GM23248 (cell line): Measurements from ENCODE around the gene HIF1AN. TPM values are rescaled to one million over a fixed set of nuclear protein-coding genes. Genes with fewer than 3 reads are reported as not detected.

Source experiments
- DNase-seq: peaks from one replicate; pipeline ENCODE4 v3.0.0-alpha.2; 2015
- H2AFZ ChIP-seq: fragments of 200-600 bp; sonication (generic); 2 replicates; pipeline ENCODE4 v1.6.1; 2016; ENCODE audit warnings: antibody characterized with exemption
- H3F3A ChIP-seq: fragments of 200-600 bp; sonication (generic); 2 replicates; pipeline ENCODE4 v1.6.1; 2016; ENCODE audit warnings: mild to moderate bottlenecking, antibody characterized with exemption, mixed run types; ENCODE audit not compliant: insufficient read depth
- H3K27ac ChIP-seq: fragments of 200-600 bp; sonication (generic); 2 replicates; pipeline ENCODE4 v1.5.1; 2016; ENCODE audit warnings: mild to moderate bottlenecking
- H3K27me3 ChIP-seq: fragments of 200-600 bp; sonication (generic); replicated peaks from 2 replicates; pipeline ENCODE4 v1.6.1; 2016; ENCODE audit warnings: mild to moderate bottlenecking; ENCODE audit not compliant: insufficient read depth
- H3K36me3 ChIP-seq: fragments of 200-600 bp; sonication (generic); 2 replicates; pipeline ENCODE4 v1.6.1; 2016; ENCODE audit warnings: low read depth, mild to moderate bottlenecking
- H3K4me1 ChIP-seq: fragments of 200-600 bp; sonication (generic); 2 replicates; pipeline ENCODE4 v1.6.1; 2016; ENCODE audit warnings: mild to moderate bottlenecking; ENCODE audit not compliant: insufficient read depth
- H3K4me2 ChIP-seq: fragments of 200-600 bp; sonication (generic); one replicate; pipeline ENCODE4 v1.6.1; 2016; ENCODE audit warnings: mild to moderate bottlenecking; ENCODE audit not compliant: unreplicated experiment
- H3K4me3 ChIP-seq: fragments of 200-600 bp; sonication (generic); 2 replicates; pipeline ENCODE4 v1.5.1; 2016; ENCODE audit warnings: mild to moderate bottlenecking
- H3K79me2 ChIP-seq: fragments of 200-600 bp; sonication (generic); 2 replicates; pipeline ENCODE4 v1.6.1; 2016; ENCODE audit warnings: mild to moderate bottlenecking; ENCODE audit not compliant: insufficient read depth
- H3K9ac ChIP-seq: fragments of 200-600 bp; sonication (generic); 2 replicates; pipeline ENCODE4 v1.6.1; 2016; ENCODE audit warnings: mild to moderate bottlenecking
- H3K9me2 ChIP-seq: fragments of 200-600 bp; sonication (generic); 2 replicates; pipeline ENCODE4 v1.6.1; 2016; ENCODE audit warnings: mixed run types, mild to moderate bottlenecking, moderate library complexity; ENCODE audit not compliant: insufficient read depth
- H3K9me3 ChIP-seq: fragments of 200-600 bp; sonication (generic); one replicate; pipeline ENCODE4 v1.6.1; 2017; ENCODE audit warnings: low read depth
- H4K20me1 ChIP-seq: fragments of 200-600 bp; sonication (generic); 2 replicates; pipeline ENCODE4 v1.6.0; 2016; ENCODE audit not compliant: insufficient read depth
- EZH2 ChIP-seq: fragments of 200-600 bp; sonication (generic); IDR thresholded peaks from 2 replicates; pipeline ENCODE4 v1.6.1; 2018; ENCODE audit warnings: antibody characterized with exemption, mild to moderate bottlenecking; ENCODE audit not compliant: insufficient read depth, poor library complexity, severe bottlenecking
- EZH2phosphoT487 ChIP-seq: fragments of 200-600 bp; sonication (generic); IDR thresholded peaks from 2 replicates; pipeline ENCODE4 v1.6.1; 2018; ENCODE audit warnings: antibody characterized with exemption, moderate library complexity, mild to moderate bottlenecking, low read depth; ENCODE audit not compliant: insufficient read depth
- WGBS, 2 experiments: methylation state at CpG; one replicate each; pipeline ENCODE4 v1.1.6; 2015 to 2017; ENCODE audit warnings: low lambda C conversion rate in 2 of 2, low coverage in 1 of 2; ENCODE audit errors: missing lambda C conversion rate in 2 of 2; 5-methylcytosine and 5-hydroxymethylcytosine counted together
- in situ Hi-C: fragments of 300-500 bp; cut with MboI; formaldehyde crosslinking; loops from 2 replicates; pipeline ENCODE4 v1.15.0; 2020
- polyA plus RNA-seq: library from polyadenylated mRNA; unstranded; fragments of >200 nt; fragmentation: Nextera tagmentation; extraction: Ambion mirVana; gene quantifications from 2 replicates; pipeline ENCODE4 v1.2.1, GENCODE V29; 2016
- total RNA-seq: library from RNA; depleted of rRNA; stranded (reverse); fragments of >200 nt; shearing (Covaris generic); gene quantifications from 2 replicates; pipeline ENCODE4 v1.2.3, GENCODE V29; 2014

HIF1AN gene
- total and polyA plus RNA-seq, 2 experiments from 2014 or later = 9.8 to 35.2 TPM

GRCh38 chr10:100566561-100566960 is 30.8 kb downstream of the HIF1AN start:
- Histone ChIP-seq H4K20me1 (no peaks in the 10 kb centered on the region), H3K9ac (no peak overlapping the region), H3K27me3 (peaks cover 59% of the 10 kb centered on the region), H3K79me2 (no peaks in the 10 kb centered on the region), H3K27ac (no peak overlapping the region), H3K9me2 (no peaks in the 10 kb centered on the region), H3K4me1 (peaks cover 2% of the 10 kb centered on the region), H3K4me3 (no peak overlapping the region), H3K4me2 (no peak overlapping the region), H3K9me3 (no peaks in the 10 kb centered on the region), H3F3A (no peaks in the 10 kb centered on the region), H2AFZ (no peak overlapping the region), H3K36me3 (no peaks in the 10 kb centered on the region)
- in situ Hi-C loops = no loop called here
- DNase-seq = no peak
- TF ChIP-seq EZH2phosphoT487 (no peak), EZH2 (no peak)
- 25 to 27% methylated on average over 3 of the region's 3 CpGs for WGBS, 2 experiments

- H3K4me3 ChIP-seq = no peak overlapping the region
- H2AFZ ChIP-seq = no peak overlapping the region
- DNase-seq = peak; percentile 12
- no peak overlapping the region for H3K27ac ChIP-seq
- no peaks in the 10 kb centered on the region for H3K36me3 ChIP-seq
- no peaks in the 10 kb centered on the region; the same call in 1 of the 2 replicates for H3K4me1 ChIP-seq
- no peak overlapping the region for H3K4me2 ChIP-seq
- peaks cover 57% of the 10 kb centered on the region for H3K27me3 ChIP-seq
- in situ Hi-C loops = no loop called here
- TF ChIP-seq EZH2 (no peak), EZH2phosphoT487 (no peak)
- H3K9me2 ChIP-seq = no peaks in the 10 kb centered on the region
- WGBS, 2 experiments = 39 to 50% methylated on average over 11 of the region's 11 CpGs
- H3K9me3 ChIP-seq = no peaks in the 10 kb centered on the region
- H4K20me1 ChIP-seq = no peaks in the 10 kb centered on the region
- no peaks in the 10 kb centered on the region for H3F3A ChIP-seq
- H3K9ac ChIP-seq = no peak overlapping the region
- no peaks in the 10 kb centered on the region for H3K79me2 ChIP-seq
These were observed 31.5 kb downstream of the HIF1AN start for GRCh38 chr10:100567249-100567648.

DNA sequence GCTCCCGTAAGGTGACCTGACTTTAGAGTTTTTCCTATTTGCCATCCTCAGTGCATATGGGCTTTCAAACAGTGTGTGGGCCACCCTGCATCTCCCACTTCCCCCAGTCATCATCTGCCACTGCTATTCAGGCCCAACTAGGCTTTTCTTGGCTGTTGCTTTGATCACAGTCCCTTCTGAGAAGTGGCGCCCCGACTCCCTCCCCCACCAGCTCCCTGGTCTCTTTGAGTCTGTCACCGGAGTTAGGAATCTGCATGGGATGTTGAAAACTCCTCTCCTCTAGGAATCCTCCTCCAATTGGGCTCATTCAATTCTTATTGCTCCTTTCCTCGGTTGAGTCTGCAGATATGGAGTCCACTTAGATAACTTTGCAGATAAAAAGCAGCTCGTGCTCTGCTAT is 32.1 kb downstream of the HIF1AN start:
- no peaks in the 10 kb centered on the region for H3K9me2 ChIP-seq
- H3K4me2 ChIP-seq = no peak overlapping the region
- H4K20me1 ChIP-seq = no peaks in the 10 kb centered on the region
- no peaks in the 10 kb centered on the region for H3K9me3 ChIP-seq
- H3K79me2 ChIP-seq = no peaks in the 10 kb centered on the region
- H2AFZ ChIP-seq = no peak overlapping the region
- H3K4me3 ChIP-seq = no peak overlapping the region
- H3K27me3 ChIP-seq = peaks cover 57% of the 10 kb centered on the region
- H3K36me3 ChIP-seq = no peaks in the 10 kb centered on the region
- in situ Hi-C loops = no loop called here
- no peak overlapping the region for H3K9ac ChIP-seq
- no peak for DNase-seq
- no peak overlapping the region for H3K27ac ChIP-seq
- WGBS, 2 experiments = 3 to 9% methylated on average over 6 of the region's 6 CpGs
- TF ChIP-seq EZH2phosphoT487 (no peak), EZH2 (no peak)
- no peaks in the 10 kb centered on the region for H3F3A ChIP-seq
- no peaks in the 10 kb centered on the region; the same call in 1 of the 2 replicates for H3K4me1 ChIP-seq

GRCh38 chr10:100568912-100569311 is 33.2 kb downstream of the HIF1AN start:
- H3K4me3 ChIP-seq = no peak overlapping the region
- TF ChIP-seq EZH2 (no peak), EZH2phosphoT487 (no peak)
- no peaks in the 10 kb centered on the region for H3K9me2 ChIP-seq
- H4K20me1 ChIP-seq = no peaks in the 10 kb centered on the region
- no peak overlapping the region for H3K4me2 ChIP-seq
- no peaks in the 10 kb centered on the region for H3K79me2 ChIP-seq
- H2AFZ ChIP-seq = no peak overlapping the region
- no peak for DNase-seq
- no peaks in the 10 kb centered on the region for H3F3A ChIP-seq
- no peak overlapping the region for H3K27ac ChIP-seq
- WGBS, 2 experiments = 41 to 46% methylated on average over 3 of the region's 3 CpGs
- in situ Hi-C loops = no loop called here
- H3K9ac ChIP-seq = no peak overlapping the region
- H3K9me3 ChIP-seq = no peaks in the 10 kb centered on the region
- no peaks in the 10 kb centered on the region for H3K36me3 ChIP-seq
- no peaks in the 10 kb centered on the region for H3K4me1 ChIP-seq
- peaks cover 61% of the 10 kb centered on the region for H3K27me3 ChIP-seq
